ENCODE measurements around the gene TBC1D5. TPM values are rescaled to one million over a fixed set of nuclear protein-coding genes. Genes with fewer than 3 reads are reported as not detected.

Gene TBC1D5
- total RNA-seq, 4 donors from 2014 or later = 29.2 to 114 (median 53.4) TPM

GRCh38 chr3:17278006-17278405 is 464.4 kb downstream of the TBC1D5 start:
- Histone ChIP-seq H3K27ac (no peak overlapping the region), H3K27me3 (no peaks in the 10 kb centered on the region), H3K4me1 (no peaks in the 10 kb centered on the region), H3K4me3 (no peak overlapping the region), H3K36me3 (no peaks in the 10 kb centered on the region), H3K9me3 (no peaks in the 10 kb centered on the region)
- DNase-seq = no peak
- TF ChIP-seq, protein P1, sequence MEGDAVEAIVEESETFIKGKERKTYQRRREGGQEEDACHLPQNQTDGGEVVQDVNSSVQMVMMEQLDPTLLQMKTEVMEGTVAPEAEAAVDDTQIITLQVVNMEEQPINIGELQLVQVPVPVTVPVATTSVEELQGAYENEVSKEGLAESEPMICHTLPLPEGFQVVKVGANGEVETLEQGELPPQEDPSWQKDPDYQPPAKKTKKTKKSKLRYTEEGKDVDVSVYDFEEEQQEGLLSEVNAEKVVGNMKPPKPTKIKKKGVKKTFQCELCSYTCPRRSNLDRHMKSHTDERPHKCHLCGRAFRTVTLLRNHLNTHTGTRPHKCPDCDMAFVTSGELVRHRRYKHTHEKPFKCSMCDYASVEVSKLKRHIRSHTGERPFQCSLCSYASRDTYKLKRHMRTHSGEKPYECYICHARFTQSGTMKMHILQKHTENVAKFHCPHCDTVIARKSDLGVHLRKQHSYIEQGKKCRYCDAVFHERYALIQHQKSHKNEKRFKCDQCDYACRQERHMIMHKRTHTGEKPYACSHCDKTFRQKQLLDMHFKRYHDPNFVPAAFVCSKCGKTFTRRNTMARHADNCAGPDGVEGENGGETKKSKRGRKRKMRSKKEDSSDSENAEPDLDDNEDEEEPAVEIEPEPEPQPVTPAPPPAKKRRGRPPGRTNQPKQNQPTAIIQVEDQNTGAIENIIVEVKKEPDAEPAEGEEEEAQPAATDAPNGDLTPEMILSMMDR (IDR thresholded peaks at IDR 0.05) = no peak
- TF ChIP-seq POLR2A (IDR thresholded peaks at IDR 0.05) = no peak

- Histone ChIP-seq H3K27me3 (no peaks in the 10 kb centered on the region), H3K4me1 (no peaks in the 10 kb centered on the region), H3K4me3 (no peak overlapping the region), H3K9me3 (no peaks in the 10 kb centered on the region), H3K27ac (no peak overlapping the region), H3K36me3 (no peaks in the 10 kb centered on the region)
- TF ChIP-seq, protein P1 (IDR thresholded peaks at IDR 0.05) = no peak
- no peak for DNase-seq
Measured at GRCh38 chr3:17266846-17267245, 475.6 kb downstream of the TBC1D5 start.

- H3K4me3 ChIP-seq = no peak overlapping the region
- no peak overlapping the region for H3K27ac ChIP-seq
- no peak for TF ChIP-seq POLR2A (IDR thresholded peaks at IDR 0.05)
- TF ChIP-seq, protein P1 (IDR thresholded peaks at IDR 0.05) = no peak
- H3K27me3 ChIP-seq = no peaks in the 10 kb centered on the region
- no peaks in the 10 kb centered on the region for H3K9me3 ChIP-seq
- no peaks in the 10 kb centered on the region for H3K36me3 ChIP-seq
- H3K4me1 ChIP-seq = no peaks in the 10 kb centered on the region
- DNase-seq = no peak
Measured at GRCh38 chr3:17261627-17262369, 480.6 kb downstream of the TBC1D5 start.

- Histone ChIP-seq H3K4me3 (no peak overlapping the region), H3K4me1 (no peaks in the 10 kb centered on the region), H3K27me3 (no peaks in the 10 kb centered on the region), H3K36me3 (no peaks in the 10 kb centered on the region), H3K9me3 (no peaks in the 10 kb centered on the region), H3K27ac (no peak overlapping the region)
- TF ChIP-seq, protein P1 (IDR thresholded peaks at IDR 0.05) = no peak
- no peak for TF ChIP-seq POLR2A (IDR thresholded peaks at IDR 0.05)
- DNase-seq = no peak
Measured at GRCh38 chr3:17260257-17260656, 482.2 kb downstream of the TBC1D5 start.

- TF ChIP-seq, protein P1 (IDR thresholded peaks at IDR 0.05) = no peak
- no peak for TF ChIP-seq POLR2A (IDR thresholded peaks at IDR 0.05)
- DNase-seq = no peak
- Histone ChIP-seq H3K4me1 (no peaks in the 10 kb centered on the region), H3K36me3 (no peaks in the 10 kb centered on the region), H3K9me3 (no peaks in the 10 kb centered on the region), H3K27me3 (no peaks in the 10 kb centered on the region), H3K4me3 (no peak overlapping the region), H3K27ac (no peak overlapping the region)
Measured at GRCh38 chr3:17259685-17260084, 482.7 kb downstream of the TBC1D5 start.
